Measurements from ENCODE around the gene HELQ.

- TF ChIP-seq CTCF (conservative IDR thresholded peaks at IDR 0.05 in 1 of 2, IDR thresholded peaks at IDR 0.05 in 1 of 2; ENCODE audit: extremely low read depth in 1 of 2, insufficient read depth in 1 of 2, low read depth in 1 of 2, low read length in 2 of 2) (no peak), EZH2 (IDR thresholded peaks at IDR 0.05; ENCODE audit: borderline replicate concordance, low read length) (no peak)
Measured at GRCh38 chr4:83361416-83362103, 94.1 kb downstream of the HELQ start.

Measured in mammary epithelial cell (primary cell).